GM21526 (cell line): Measurements from ENCODE around the gene PIGN.
"Not testable (repeated sequence)": the region's sequence is repeated elsewhere in the genome, so short reads cannot be mapped to it uniquely, and the experiment has no call there.

ENCODE experiments used
- ATAC-seq: cut with Tn5 transposase; IDR thresholded peaks from one replicate; pipeline ENCODE4 v1.9.1; 2021; ENCODE audit warnings: moderate library complexity; ENCODE audit not compliant: unreplicated experiment, low FRiP score

Gene PIGN

DNA sequence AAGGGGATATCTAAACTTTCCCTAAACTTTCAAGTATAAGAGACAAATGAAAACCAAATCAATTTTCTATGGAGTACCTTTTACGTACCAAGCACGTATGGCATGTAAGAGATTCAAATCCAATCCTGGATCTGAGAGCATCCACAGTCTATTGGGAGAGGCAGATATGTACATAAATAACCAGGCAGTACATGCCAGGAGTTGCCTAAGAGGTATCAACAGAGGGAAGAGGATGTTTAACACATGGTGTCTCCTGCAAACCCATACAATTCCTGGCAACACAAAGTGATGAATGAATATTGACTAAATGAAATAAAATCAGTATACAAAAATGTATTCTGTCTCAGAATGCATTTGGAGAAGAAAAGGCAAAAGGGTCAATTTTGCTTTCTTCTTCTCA lies 116.6 kb downstream of the PIGN start:
- no peak for ATAC-seq

DNA sequence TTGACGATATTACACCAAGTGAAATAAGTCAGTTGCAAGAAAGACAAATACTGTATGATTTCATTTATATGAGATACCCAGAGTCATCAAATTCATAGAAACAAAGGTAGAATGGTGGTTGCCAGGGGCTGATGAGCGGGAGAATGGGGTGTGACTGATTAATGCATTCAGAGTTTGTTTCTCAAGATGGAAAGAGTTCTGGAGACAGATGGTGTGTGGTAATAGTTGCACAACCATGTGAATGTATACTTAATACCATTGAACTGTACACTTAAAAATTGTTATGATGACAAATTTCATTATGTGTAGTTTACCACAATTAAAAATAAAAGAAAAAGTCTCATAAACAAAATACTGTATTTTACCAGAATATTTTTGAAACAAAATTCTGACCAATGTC lies 117.3 kb downstream of the PIGN start:
- no peak for ATAC-seq

DNA sequence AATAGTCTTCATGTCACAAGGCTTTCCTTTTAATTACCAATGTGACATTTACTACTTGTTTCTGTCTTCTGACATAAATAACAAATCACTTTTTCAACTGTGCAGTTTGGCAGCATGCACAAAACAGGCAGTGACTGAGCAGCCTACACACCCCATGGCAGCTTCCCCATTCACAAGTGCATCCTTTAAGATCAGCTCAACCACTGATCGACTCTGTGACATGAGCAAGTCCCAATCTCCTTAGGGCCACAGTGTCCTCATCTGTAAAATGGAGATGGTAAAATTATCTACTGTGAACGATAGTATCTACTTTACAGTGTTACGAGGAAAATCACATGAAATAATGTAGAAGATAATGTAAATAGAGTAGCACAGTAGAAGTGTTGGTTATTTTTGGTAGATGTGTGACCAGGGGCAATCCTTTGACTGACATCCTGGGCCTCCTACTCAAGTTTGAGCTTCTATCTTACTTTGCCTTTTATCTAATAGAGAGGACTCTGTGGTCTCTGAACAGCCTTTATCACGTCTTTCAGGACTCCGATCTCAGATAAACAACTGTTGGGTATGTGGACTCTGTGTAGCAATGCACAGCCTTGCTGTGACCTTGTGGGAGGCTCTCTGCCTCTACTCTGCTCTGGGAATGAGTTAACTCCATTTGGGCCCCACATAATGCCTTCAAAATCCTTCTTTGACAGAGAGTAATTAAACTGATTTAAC lies 120.6 kb downstream of the PIGN start:
- no peak for ATAC-seq

DNA sequence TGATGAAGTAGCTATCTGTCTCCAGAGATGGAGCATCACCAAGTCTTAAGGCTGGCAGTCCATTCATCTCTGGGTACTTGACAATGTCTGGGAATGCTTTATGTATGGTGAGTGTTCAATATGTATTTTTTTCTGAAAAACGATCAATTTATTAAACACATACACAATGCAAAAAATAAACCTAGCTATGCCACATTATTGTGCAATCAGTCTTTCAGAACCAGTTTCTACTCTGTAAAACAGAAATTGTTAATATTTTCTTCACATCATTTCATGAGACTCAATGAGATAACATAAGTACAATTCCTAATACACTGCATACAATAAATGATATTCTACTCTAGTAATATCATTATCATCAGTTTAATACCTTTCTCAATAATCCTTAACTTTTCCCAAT lies 122.5 kb downstream of the PIGN start:
- no peak for ATAC-seq

DNA sequence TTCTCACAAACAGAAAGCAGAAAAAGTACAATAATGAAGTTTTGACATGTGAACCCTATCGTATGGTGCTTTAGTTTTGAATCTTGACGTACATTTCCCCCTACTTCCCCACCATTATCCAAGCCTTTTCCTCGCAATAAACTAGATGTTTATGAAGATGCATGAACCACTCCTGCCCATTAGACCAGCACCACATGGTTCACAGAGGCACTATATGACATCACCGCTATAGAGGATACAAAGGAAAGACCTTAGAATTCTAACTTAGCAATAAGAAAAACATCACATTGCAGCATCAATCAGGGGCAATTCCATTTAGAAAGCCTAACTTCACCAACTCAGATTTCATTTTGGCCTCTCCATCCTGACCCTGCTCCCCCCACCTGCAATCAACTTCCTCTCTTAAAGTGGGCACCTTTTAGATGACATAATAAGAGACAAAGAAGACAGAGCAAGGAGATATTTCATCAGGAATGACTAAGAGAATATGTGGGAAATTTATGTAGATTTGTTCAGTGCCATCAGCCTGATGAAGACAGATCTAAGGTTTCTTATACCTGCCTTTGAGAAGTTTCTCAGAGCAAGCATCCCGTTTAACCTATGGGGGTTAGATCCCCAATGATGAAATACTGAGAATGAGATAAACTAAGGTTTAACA lies 124.9 kb downstream of the PIGN start:
- no peak for ATAC-seq

DNA sequence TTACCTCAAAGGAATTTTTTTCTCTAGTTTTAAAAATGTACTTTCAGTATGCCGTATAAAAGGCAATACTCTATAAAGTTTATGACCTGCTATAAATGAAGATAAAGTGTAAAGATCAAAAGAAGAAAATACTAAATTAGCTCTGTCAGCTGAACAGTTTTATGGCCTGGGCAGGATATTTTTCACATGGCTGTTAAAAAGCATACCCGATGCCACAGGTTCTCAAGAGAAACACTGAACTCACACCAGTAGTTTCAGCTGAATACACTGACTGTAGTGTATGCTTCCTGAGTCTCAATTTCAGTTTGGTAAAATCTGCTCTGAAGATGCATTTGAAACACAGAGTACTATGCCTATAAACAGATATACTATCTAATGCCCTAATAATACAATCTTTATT lies 126.0 kb downstream of the PIGN start:
- no peak for ATAC-seq

DNA sequence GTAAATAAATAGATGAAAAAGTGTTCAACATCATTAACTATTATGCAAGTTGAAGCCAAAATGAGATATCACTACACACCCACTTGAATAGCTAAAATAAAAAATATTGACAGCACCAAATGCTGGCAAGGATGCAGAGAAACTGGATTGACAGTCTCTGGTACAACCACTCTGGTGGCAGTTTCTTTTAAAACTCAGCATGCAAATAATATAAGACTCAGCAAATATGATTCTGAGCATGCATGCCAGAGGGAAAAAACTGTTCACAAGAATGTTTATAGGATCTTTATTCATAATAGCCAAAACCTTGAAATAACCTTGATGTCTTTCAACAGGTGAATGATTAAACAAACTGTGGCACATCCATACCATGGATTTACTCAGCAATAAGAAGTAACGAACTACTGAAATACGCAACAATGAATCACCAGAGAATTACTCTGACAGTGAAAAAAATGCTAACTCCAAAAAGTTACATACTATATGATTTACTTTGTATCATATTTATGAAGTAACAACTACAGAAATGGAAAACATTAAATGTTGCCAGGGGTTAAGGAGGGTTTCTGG lies 131.8 kb downstream of the PIGN start:
- no peak for ATAC-seq

DNA sequence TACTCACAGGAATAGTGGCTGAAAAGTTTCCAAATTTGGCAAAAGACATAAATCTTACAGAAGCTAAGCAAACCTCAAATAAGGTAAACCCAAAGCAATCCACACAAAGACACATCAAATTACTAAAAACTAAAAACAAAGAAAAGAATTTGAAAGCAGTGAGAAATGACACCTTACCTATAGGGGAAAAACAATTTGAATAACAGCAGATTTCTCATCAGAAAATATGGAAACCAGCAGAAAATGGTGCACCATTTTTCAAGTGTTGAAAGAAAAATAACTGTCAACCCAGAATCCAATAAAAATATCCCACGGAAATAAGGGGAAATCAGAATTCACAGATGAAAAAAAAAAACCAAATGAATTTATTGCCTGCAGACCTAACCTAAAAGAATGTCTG lies 138.6 kb downstream of the PIGN start:
- no peak for ATAC-seq

DNA sequence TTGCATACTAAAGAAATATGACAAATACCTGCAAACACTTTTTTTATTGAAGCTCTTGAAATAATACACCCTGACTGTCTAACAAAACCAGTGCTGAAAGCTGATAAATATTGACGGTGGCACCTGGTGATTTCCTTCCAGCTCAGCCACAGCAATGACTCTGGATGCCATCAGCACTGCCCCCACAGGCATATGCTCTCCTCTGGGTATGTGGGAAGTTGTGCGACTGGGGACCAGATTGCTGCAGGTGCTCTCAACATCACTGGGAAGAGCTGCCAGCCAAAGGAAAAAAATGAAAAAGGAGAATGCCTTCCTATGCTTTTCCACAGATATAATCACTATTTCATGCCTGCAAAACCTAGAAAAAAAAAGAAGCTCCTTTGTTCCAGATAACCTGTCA lies 141.5 kb downstream of the PIGN start:
- ATAC-seq: no peak

DNA sequence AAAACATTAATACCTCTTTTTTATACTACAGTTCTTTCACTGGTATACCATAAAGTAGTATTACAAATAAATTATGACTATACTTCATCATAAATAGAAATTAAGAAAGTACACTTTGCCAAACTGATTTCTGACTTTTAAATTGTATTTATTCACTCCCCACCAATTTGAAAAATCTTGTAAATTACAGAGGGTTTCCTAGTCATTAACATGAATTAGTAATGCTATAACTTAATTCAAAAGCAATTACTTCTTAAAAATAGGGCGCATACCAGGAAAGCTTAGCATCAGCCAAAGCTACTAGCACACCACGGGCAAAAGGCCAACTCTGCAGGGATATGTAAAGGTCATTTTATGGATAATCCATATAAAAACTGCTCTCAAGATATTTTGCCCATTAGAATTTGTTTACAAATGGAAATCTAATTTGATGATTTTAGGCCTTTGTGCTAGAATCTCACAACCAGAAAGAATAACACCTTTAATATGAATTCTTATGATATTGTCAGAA lies 142.3 kb downstream of the PIGN start:
- ATAC-seq: no peak

DNA sequence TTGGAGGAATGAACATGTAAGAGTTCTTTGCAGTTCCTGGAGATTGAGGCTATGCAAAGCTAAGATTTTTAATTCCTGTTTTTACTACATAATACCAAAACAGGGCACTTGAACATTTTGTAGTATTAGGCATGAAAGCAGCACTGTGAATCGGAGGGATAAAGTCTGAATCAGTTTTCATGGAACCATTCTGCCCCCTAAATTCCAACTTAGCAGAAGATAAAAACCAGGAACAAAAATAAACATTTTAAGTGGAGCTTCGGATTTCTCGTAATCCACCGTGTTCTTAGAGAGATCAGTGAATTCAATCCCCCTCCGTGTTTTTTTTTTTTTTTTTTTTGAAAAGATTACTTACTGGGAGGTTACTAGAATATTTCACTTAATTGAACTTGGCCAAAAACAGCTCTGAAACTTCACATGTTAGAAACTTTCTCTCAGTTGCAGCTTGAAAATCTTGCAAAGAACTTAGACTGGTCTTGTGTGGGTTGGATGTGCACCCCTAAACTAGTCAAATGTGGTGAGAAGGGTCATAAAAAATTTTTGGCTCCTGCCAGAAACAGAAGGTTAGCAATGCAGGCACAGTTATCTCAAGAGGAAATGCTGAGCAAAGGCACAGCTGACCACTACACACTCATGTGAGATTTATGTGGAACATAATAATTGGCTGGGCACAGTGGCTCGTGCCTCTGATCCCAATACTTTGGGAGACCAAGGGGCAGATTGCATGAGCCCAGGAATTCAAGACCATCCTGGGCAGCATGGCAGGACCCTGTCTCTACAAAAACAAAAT lies 148.7 kb downstream of the PIGN start:
- no peak for ATAC-seq

DNA sequence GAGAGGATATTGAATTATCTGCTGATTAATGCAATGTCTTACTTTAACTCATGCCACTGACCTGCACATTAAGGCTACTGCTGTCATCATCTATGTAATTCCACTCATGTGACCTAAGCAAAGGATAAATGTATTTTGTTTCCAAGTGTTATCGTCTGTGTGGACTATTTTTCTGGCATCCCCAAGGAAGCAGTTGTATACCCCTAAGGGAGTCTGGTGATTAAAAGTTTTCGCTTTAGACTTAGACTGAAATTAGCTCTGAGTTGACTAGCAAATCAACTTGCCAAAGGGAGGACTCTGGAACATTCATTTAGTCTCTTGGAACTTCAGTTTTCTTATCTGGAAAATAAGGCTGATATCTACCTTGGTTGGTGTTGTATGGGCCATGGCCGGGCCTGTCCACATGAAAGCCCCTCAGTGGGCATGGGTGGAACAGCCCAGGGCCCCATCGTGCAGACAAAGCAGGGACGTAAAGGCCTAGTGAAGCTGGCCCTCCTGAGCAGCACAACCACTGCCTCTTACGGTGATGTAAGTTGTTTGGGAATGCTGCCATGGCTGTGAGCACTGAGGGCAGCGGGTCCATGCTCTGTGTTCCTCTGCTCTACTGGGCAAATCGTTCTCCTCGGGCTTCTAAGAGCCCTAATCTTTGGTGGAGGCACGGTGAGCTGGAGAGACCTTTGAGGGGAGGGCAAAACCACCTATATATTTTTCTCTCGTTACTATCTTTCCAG lies 149.7 kb downstream of the PIGN start:
- no peak for ATAC-seq

DNA sequence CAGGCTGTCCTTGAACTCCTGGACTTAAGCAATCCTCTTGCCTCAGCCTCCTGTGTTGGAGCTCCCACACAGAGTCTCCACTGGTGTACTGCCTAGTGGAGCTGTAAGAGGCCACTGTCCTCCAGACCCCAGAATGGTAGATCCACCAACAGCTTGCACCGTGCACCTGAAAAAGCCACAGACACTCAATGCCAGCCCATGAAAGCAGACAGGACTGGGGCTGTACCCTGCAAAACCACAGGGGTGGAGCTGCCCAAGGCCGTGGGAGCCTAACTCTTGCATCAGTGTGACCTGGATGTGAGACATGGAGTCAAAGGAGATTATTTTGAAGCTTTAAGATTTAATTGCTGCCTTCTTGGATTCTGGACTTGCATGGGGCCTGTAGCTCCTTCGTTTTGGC lies 152.6 kb downstream of the PIGN start:
- ATAC-seq: not testable (repeated sequence)

DNA sequence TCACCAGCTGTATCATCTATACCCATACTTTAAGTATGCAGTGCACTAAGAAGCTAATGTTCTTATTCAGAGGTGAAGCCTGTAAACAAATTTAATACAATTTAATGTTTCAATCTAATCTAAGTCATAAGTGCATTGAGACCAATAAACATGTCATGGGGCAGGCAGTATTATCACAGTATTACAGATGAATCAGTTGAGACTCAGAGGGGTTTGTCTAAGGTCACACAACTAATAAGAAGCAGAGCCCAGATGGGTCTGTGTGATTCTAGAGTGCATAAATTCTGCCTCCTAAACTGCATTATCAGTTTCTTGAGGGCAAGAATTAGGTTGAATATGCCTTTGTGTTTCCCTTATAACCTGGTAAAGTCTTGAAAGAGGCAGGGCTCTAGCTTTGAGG lies 153.1 kb downstream of the PIGN start:
- no peak for ATAC-seq

DNA sequence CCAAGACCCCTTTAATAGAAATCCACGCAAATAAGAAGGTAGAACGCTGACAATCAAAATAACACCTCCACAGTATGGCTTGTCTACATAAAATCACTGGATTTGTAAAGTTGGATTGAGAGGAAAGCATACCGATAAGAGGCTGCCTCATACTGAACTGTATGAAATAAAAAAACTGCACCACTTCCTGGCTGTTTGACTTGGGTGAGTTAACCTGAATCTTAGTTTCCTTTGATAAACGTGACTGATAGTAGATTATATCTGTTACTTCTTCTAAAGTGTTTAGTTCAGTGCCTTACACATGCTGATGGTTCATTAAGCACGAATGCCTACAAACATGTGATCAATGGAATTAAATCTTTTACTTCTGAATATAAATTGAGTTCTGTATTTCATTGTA lies 153.6 kb downstream of the PIGN start:
- ATAC-seq: no peak

DNA sequence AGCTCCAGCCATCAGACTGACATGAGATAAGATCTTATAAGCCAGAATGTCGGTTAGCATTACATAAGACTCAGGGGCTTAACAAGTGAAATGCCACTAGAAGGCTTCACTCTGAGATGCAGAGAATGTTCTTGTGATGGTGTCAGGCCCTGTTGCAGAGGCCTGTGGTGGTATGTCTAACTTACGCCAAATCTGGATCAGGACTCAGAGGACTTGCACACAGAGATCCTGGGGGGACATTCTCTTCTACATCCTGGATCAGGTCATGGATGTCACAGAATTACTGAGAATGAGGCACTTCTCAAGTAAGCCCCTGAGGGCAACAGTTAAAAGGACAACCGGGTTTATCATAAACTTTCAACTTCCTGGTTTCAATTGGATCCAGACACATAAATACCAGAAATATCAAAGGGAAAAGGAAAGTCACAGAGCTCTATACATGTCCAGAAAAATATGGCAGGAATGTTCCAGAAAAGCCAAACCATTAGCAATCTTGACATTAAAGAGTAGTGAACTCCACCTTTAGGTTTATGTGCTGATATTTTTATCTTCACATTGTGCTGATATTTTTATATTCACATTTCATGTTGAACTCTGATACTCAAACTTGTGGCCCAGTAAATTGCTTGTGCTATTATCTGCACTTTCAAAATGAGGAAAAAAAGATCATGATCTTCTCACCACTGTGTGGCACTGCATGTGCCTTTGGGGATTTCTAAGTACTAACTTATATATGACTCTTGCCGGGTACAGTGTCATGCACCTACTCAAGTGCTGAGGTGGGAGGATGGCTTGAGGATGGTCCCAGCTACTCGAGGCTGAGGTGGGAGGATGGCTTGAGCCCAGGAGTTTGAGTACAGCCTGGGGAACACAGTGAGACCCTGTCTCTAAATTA lies 156.5 kb downstream of the PIGN start:
- no peak for ATAC-seq

DNA sequence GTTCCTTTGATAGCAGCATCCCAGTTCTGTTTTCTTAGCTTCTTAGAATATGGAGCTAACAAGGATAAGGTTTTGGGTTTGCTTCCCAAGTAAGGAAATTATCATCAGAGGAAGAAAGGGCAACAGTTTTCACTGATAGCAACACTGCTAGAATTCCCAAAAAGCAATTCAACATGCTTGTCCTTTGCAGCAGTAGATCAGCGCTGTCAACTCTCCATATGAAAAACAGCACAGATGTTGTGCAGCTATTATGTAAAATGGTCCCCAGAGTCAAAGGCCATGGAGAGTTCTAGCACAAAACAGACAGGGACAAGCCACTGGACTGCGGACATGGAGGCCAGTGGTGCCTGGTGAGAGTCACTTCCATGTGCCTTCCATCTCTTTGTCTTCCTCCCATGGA lies 158.1 kb downstream of the PIGN start:
- no peak for ATAC-seq

DNA sequence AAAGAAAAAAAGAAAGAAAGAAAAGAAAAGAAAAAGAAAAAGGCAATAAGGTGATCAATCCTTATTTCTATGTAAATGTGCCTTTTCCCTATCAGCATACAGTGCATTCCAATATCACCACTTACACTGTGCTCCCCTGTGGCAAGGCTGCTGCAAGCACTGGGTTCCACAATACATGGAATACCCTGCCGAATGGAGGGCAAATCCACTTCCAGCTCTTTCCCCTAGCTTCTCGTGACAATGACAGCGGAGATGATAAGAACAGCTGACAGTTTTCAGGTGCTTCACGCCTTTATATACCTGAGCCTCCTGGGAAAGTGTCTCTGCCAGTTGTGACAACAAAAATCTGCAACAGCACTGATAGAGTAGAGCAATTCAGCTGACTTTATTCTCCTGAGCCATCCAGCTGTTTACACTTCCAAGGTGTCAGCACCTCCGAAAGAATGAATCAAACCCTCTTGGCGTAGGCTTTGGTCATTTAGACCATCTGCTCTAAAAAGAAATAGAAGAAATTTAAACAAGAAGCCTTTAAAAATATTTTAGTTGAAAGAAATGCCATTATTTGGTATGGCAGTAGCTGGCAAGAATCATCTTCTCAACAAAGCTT lies 158.8 kb downstream of the PIGN start:
- ATAC-seq: no peak

DNA sequence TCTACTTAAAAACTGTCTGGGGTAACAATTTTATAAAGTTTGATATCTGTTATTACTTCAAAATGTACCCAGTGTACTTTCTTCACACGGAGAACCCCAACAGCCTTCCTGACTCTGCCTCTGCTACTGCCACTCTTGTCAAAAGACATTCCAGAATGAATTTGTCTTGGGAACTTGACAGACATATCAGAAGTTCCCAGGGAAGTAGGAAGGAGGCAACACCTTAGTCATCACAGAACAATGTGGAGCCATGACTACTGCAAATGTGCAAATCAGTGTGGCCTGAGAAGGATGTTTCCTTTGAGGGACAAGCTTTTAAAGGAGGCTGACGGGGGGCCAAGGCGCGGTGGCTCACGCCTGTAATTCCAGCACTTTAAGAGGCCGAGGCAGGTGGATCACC lies 160.3 kb downstream of the PIGN start:
- ATAC-seq: no peak
